GM12873 (cell line): ENCODE data around the gene SRL.

Experiments used
- TF ChIP-seq, protein P1 (sequence below): IDR thresholded peaks from 2 replicates; pipeline ENCODE4 v1.5.1; 2012; ENCODE audit warnings: low read depth, mild to moderate bottlenecking, moderate library complexity, low read length, control low read depth; ENCODE audit not compliant: insufficient read depth; ENCODE audit errors: missing control alignments

Gene SRL

DNA sequence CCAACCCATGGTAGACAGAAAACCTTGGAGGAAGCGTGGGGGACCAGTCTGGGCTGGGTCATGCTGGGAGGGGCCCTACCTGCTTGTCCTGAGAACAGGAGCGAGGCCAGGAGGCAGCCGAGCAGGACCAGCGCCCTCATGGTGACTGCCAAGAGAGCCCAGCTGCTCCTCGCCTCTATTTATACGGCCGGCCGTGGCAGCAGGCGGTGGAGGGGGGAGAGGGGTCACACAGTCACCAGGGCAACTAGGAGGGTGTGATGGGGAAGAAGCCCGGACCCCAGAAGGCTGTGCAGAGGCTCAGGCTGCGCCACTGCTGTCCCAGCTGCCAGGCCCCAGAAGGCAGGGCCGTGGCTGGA is at the start of gene SRL:
TSS of gene SRL (minus strand) at position 153 of the 356 bp plus-strand sequence. CDS start at position 140, 13 bp downstream.
- TF ChIP-seq, protein P1, sequence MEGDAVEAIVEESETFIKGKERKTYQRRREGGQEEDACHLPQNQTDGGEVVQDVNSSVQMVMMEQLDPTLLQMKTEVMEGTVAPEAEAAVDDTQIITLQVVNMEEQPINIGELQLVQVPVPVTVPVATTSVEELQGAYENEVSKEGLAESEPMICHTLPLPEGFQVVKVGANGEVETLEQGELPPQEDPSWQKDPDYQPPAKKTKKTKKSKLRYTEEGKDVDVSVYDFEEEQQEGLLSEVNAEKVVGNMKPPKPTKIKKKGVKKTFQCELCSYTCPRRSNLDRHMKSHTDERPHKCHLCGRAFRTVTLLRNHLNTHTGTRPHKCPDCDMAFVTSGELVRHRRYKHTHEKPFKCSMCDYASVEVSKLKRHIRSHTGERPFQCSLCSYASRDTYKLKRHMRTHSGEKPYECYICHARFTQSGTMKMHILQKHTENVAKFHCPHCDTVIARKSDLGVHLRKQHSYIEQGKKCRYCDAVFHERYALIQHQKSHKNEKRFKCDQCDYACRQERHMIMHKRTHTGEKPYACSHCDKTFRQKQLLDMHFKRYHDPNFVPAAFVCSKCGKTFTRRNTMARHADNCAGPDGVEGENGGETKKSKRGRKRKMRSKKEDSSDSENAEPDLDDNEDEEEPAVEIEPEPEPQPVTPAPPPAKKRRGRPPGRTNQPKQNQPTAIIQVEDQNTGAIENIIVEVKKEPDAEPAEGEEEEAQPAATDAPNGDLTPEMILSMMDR: no peak

GRCh38 chr16:4290236-4290830 is 48.5 kb upstream of the SRL start:
- TF ChIP-seq, protein P1: no peak

DNA sequence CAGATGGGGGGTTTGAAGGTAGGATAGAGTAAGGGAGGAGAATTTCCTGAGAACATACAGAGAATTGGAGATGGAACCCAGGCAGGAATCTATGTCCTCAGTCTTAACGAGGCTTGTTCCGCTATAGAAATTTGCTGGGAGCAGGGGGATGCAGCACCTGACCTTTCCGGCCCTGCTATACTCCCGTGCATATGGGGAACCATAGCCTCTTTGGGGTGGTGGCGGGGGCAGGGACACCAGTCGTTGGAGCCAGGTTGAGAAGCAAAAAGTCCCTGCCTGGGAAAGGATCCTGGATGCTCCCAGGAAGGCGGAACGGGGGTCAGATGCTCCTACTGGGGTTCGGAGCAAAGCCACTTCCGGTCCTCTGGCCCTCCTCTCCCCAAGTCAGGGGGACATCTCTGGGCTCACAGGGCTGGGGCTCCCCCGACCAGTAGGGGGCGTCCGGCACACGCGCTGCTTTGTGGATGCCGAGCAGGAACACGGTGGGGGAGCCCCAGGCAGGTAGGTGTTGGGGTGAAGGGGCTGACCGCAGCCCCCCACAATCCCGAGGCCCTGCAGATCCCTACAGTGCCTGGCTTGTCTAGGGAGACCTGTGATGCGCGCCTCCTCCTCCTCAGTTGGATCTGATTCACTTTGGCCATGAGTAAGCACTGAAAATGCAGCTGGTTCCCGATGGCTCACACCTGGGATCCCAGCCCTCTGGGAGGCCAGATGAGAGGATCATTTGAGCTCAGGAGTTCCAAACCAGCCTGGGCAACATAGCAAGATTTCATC is 46.5 kb upstream of the SRL start:
- TF ChIP-seq, protein P1: peak; percentile 99

DNA sequence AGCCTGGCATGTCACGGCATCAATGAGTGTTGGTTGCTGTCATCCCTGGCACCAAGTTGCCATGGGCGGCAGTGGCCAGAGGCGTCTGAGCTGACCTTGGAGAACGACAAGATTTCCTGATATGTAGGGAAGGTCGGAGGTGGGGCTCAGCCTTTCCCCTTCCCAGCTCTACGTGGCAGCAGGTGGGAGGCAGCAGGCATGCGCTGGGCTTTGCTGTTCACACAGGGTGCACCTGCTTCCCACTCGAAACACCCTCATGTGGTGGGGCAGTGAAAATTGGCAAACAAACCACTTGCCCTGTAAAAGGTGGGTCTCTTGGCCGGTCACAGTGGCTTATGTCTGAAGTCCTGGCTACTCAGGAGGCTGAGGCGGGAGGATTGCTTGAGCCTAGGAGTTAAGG is 43.3 kb upstream of the SRL start:
- TF ChIP-seq, protein P1: no peak

DNA sequence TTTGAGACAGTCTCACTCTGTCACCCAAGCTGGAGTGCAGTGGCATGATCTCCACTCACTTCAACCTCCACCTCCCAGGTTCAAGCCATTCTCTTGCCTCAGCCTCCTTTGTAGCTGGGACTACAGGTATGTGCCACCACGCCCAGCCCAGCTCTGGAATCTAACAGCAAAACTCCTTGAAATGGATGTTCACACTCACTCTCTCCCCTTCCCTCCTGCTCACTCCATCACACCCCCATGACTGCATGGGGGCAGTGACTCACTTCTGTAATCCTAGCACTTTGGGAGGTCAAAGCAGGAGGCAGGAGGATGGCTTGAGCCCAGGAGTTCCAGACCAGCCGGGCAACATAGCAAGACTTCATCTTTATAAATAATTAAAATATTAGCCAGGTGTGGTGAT is 42.1 kb upstream of the SRL start:
- TF ChIP-seq, protein P1: no peak

DNA sequence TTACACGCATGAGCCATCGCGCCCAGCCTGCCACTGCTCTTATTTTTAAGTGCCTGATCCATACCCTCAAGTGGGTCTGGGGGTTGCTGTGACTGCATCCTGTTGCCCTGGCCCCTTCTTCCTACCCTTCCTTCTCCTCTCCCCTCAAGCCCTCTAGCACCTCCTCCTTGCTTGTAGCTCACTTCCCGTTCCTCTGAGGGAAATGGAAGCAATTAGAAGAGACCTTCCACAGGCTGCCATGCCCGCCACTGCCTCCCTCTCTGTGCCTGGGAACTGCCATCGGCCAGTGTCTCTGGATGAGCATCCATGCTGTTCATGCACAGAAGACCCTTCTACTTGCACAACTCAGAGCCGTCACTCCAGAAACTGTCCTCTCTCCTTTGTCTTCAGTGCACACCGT is 41.6 kb upstream of the SRL start:
- TF ChIP-seq, protein P1: no peak

- TF ChIP-seq, protein P1: no peak
Observed at GRCh38 chr16:4280625-4281024, 38.7 kb upstream of the SRL start.
